ENCODE data around the gene METTL6. TPM values are rescaled to one million over a fixed set of nuclear protein-coding genes. Genes with fewer than 3 reads are reported as not detected.

METTL6 gene
- polyA plus RNA-seq, 1 donor (not counting 4 experiments of a cell fraction or from before 2014, with no cell fraction given), result 16.3 TPM

GRCh38 chr3:15453991-15454625, 26.8 kb upstream of the METTL6 start:
- Histone ChIP-seq H3K9me3 (ENCODE audit: control insufficient read depth, low read depth, low read length) (no peaks in the 10 kb centered on the region), H3K79me2 (ENCODE audit: control insufficient read depth, insufficient read depth, low read length) (no peaks in the 10 kb centered on the region), H3K4me1 (ENCODE audit: control insufficient read depth, extremely low read depth, insufficient read depth, low read length) (no peaks in the 10 kb centered on the region), H3K36me3 (ENCODE audit: control insufficient read depth in 2 of 2, extremely low read depth in 1 of 2, insufficient read depth in 2 of 2, low read length in 2 of 2) (no peaks in the 10 kb centered on the region), H4K20me1 (ENCODE audit: control insufficient read depth, extremely low read depth, insufficient read depth, low read length) (no peaks in the 10 kb centered on the region), H3K9me1 (ENCODE audit: control insufficient read depth, extremely low read depth, insufficient read depth, low read length) (no peaks in the 10 kb centered on the region), H3K4me2 (ENCODE audit: control insufficient read depth, extremely low read depth, insufficient read depth, low read depth, low read length) (no peak overlapping the region), H3K4me3 (ENCODE audit: control insufficient read depth in 2 of 3, extremely low read depth in 1 of 3, insufficient read depth in 2 of 3, low read depth in 1 of 3, low read length in 3 of 3) (no peak overlapping the region), H2AFZ (ENCODE audit: control insufficient read depth, low read length) (no peak overlapping the region), H3K27me3 (ENCODE audit: control insufficient read depth, extremely low read depth, insufficient read depth, low read length) (no peaks in the 10 kb centered on the region), H3K9ac (ENCODE audit: control insufficient read depth, extremely low read depth, insufficient read depth, low read length) (no peak overlapping the region), H3K27ac (ENCODE audit: control insufficient read depth, insufficient read depth, low read length) (no peak overlapping the region)
- dilution Hi-C loops (cut with MboI; ENCODE audit: extremely low pct_ligation_motif_present, low sequenced_read_pairs), result no loop called here
- DNase-seq (ENCODE audit: low read depth, low spot score), result no peak
- FAIRE-seq, result no peak
- TF ChIP-seq, protein P1, sequence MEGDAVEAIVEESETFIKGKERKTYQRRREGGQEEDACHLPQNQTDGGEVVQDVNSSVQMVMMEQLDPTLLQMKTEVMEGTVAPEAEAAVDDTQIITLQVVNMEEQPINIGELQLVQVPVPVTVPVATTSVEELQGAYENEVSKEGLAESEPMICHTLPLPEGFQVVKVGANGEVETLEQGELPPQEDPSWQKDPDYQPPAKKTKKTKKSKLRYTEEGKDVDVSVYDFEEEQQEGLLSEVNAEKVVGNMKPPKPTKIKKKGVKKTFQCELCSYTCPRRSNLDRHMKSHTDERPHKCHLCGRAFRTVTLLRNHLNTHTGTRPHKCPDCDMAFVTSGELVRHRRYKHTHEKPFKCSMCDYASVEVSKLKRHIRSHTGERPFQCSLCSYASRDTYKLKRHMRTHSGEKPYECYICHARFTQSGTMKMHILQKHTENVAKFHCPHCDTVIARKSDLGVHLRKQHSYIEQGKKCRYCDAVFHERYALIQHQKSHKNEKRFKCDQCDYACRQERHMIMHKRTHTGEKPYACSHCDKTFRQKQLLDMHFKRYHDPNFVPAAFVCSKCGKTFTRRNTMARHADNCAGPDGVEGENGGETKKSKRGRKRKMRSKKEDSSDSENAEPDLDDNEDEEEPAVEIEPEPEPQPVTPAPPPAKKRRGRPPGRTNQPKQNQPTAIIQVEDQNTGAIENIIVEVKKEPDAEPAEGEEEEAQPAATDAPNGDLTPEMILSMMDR (optimal IDR thresholded peaks at IDR 0.05 in 1 of 3, IDR thresholded peaks at IDR 0.05 in 1 of 3, conservative IDR thresholded peaks at IDR 0.05 in 1 of 3; ENCODE audit: extremely low read depth in 1 of 3, insufficient read depth in 2 of 3, low read length in 3 of 3), result no peak
- TF ChIP-seq EZH2 (IDR thresholded peaks at IDR 0.05; ENCODE audit: low read length), result no peak

- FAIRE-seq (no peak), DNase-seq (ENCODE audit: low read depth, low spot score) (no peak)
- H2AFZ ChIP-seq (ENCODE audit: control insufficient read depth, low read length), result no peak overlapping the region
- dilution Hi-C loops (cut with MboI; ENCODE audit: extremely low pct_ligation_motif_present, low sequenced_read_pairs), result no loop called here
- no peak overlapping the region for H3K27ac ChIP-seq (ENCODE audit: control insufficient read depth, insufficient read depth, low read length)
- no peak overlapping the region for H3K9ac ChIP-seq (ENCODE audit: control insufficient read depth, extremely low read depth, insufficient read depth, low read length)
- no peaks in the 10 kb centered on the region for H3K36me3 ChIP-seq (ENCODE audit: control insufficient read depth in 2 of 2, extremely low read depth in 1 of 2, insufficient read depth in 2 of 2, low read length in 2 of 2)
- no peaks in the 10 kb centered on the region for H3K79me2 ChIP-seq (ENCODE audit: control insufficient read depth, insufficient read depth, low read length)
- H3K9me3 ChIP-seq (ENCODE audit: control insufficient read depth, low read depth, low read length), result no peaks in the 10 kb centered on the region
- no peak for TF ChIP-seq EZH2 (IDR thresholded peaks at IDR 0.05; ENCODE audit: low read length)
- TF ChIP-seq, protein P1 (optimal IDR thresholded peaks at IDR 0.05 in 1 of 3, IDR thresholded peaks at IDR 0.05 in 1 of 3, conservative IDR thresholded peaks at IDR 0.05 in 1 of 3; ENCODE audit: extremely low read depth in 1 of 3, insufficient read depth in 2 of 3, low read length in 3 of 3), result no peak
- no peaks in the 10 kb centered on the region for H3K4me1 ChIP-seq (ENCODE audit: control insufficient read depth, extremely low read depth, insufficient read depth, low read length)
- no peaks in the 10 kb centered on the region for H4K20me1 ChIP-seq (ENCODE audit: control insufficient read depth, extremely low read depth, insufficient read depth, low read length)
- H3K4me3 ChIP-seq (ENCODE audit: control insufficient read depth in 2 of 3, extremely low read depth in 1 of 3, insufficient read depth in 2 of 3, low read depth in 1 of 3, low read length in 3 of 3), result no peak overlapping the region
- no peak overlapping the region for H3K4me2 ChIP-seq (ENCODE audit: control insufficient read depth, extremely low read depth, insufficient read depth, low read depth, low read length)
- H3K27me3 ChIP-seq (ENCODE audit: control insufficient read depth, extremely low read depth, insufficient read depth, low read length), result no peaks in the 10 kb centered on the region
- H3K9me1 ChIP-seq (ENCODE audit: control insufficient read depth, extremely low read depth, insufficient read depth, low read length), result no peaks in the 10 kb centered on the region
Observed at GRCh38 chr3:15453501-15453900, 26.2 kb upstream of the METTL6 start.
